ENCODE measurements around the gene SLC35G2. TPM values are rescaled to one million over a fixed set of nuclear protein-coding genes. Genes with fewer than 3 reads are reported as not detected.

Gene SLC35G2
- polyA plus RNA-seq, 2 of the 4 experiments (the other 2 are of a cell fraction), result 17.2 to 34.8 TPM

DNA sequence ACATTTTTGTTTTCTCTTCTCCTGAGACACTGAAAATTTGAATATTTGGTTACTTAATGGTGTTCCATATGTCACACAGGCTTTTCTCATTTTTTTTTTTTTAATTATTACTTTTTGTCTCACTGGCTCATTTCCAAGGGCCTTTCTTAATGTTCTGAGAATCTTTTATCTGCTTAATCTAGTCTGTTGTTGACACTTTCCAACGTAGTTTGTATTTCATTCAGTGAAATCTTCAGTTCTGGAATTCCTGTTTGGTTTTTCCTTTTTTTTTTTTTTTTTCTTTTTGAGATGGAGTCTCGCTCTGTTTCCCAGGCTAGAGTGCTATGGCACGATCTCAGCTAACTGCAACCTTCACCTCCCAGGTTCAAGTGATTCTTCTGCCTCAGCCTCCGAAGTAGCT, 85.8 kb downstream of the SLC35G2 start (continued):
- TF ChIP-seq, protein P1, sequence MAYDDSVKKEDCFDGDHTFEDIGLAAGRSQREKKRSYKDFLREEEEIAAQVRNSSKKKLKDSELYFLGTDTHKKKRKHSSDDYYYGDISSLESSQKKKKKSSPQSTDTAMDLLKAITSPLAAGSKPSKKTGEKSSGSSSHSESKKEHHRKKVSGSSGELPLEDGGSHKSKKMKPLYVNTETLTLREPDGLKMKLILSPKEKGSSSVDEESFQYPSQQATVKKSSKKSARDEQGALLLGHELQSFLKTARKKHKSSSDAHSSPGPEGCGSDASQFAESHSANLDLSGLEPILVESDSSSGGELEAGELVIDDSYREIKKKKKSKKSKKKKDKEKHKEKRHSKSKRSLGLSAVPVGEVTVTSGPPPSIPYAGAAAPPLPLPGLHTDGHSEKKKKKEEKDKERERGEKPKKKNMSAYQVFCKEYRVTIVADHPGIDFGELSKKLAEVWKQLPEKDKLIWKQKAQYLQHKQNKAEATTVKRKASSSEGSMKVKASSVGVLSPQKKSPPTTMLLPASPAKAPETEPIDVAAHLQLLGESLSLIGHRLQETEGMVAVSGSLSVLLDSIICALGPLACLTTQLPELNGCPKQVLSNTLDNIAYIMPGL (CRISPR knock-in tag; IDR thresholded peaks at IDR 0.05; ENCODE audit: borderline replicate concordance), result no peak
- no peak for TF ChIP-seq CBX2 (IDR thresholded peaks at IDR 0.05; ENCODE audit: borderline replicate concordance, low read depth)
- TF ChIP-seq, protein P2, sequence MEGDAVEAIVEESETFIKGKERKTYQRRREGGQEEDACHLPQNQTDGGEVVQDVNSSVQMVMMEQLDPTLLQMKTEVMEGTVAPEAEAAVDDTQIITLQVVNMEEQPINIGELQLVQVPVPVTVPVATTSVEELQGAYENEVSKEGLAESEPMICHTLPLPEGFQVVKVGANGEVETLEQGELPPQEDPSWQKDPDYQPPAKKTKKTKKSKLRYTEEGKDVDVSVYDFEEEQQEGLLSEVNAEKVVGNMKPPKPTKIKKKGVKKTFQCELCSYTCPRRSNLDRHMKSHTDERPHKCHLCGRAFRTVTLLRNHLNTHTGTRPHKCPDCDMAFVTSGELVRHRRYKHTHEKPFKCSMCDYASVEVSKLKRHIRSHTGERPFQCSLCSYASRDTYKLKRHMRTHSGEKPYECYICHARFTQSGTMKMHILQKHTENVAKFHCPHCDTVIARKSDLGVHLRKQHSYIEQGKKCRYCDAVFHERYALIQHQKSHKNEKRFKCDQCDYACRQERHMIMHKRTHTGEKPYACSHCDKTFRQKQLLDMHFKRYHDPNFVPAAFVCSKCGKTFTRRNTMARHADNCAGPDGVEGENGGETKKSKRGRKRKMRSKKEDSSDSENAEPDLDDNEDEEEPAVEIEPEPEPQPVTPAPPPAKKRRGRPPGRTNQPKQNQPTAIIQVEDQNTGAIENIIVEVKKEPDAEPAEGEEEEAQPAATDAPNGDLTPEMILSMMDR (IDR thresholded peaks at IDR 0.05), result no peak
- TF ChIP-seq, protein P3, sequence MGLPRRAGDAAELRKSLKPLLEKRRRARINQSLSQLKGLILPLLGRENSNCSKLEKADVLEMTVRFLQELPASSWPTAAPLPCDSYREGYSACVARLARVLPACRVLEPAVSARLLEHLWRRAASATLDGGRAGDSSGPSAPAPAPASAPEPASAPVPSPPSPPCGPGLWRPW (IDR thresholded peaks at IDR 0.05), result no peak
- no peak for TF ChIP-seq NR3C1 (IDR thresholded peaks at IDR 0.05)
- no peak for TF ChIP-seq ZSCAN20 (CRISPR knock-in tag; IDR thresholded peaks at IDR 0.05)
- TF ChIP-seq RCOR1 (IDR thresholded peaks at IDR 0.05; ENCODE audit: low read depth, low read length), result no peak

Other genes starting within 250 kb of the SLC35G2 start
- 14.8 and 19.2 TPM in 2 replicates for gene STAG1, start 66.7 kb upstream of the SLC35G2 start, polyA plus RNA-seq (2011; rRNA removed)
- gene STAG1, start 66.7 kb upstream of the SLC35G2 start, polyA plus RNA-seq (2017; fragmentation: RNase III; extraction: RNeasy Plus Mini Kit Qiagen cat#74134 plus additional on column Dnase treatment), result 10.8 to 12.8 TPM (median 11.3 TPM) in 3 replicates
- 47.9 and 60.8 TPM in 2 replicates for gene NCK1, start 43.1 kb downstream of the SLC35G2 start, polyA plus RNA-seq (2011; rRNA removed)
- gene NCK1, start 43.1 kb downstream of the SLC35G2 start, polyA plus RNA-seq (2017; fragmentation: RNase III; extraction: RNeasy Plus Mini Kit Qiagen cat#74134 plus additional on column Dnase treatment), result 30.2 to 33.5 TPM (median 31.2 TPM) in 3 replicates
- 6.9 and 7.3 TPM in 2 replicates for gene IL20RB, start 138.9 kb downstream of the SLC35G2 start, polyA plus RNA-seq (2011; rRNA removed)
- gene IL20RB, start 138.9 kb downstream of the SLC35G2 start, polyA plus RNA-seq (2017; fragmentation: RNase III; extraction: RNeasy Plus Mini Kit Qiagen cat#74134 plus additional on column Dnase treatment), result 1.0 to 1.6 TPM (median 1.1 TPM) in 3 replicates